ENCODE measurements around the gene PTPN12.

DNA sequence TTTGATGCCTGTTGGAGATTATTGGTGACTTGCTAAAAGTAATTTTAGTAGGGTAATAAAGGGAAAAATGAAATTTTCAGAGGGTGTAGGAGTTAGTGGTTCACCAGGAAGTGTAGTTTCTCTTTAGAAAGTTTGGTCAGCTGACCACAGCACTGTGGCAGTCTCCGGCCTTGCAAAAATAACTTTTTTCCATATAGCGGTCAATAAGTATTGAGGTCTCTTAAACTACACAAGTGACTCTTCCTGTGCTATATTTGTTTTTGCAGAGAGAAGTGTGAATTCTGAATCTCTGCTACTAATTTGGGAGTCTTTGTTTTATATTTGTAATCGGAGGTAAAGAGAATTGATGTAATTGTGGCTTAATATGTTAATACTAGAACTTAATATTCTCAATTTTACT is 24.3 kb downstream of the PTPN12 start:
- TF ChIP-seq, protein P1, sequence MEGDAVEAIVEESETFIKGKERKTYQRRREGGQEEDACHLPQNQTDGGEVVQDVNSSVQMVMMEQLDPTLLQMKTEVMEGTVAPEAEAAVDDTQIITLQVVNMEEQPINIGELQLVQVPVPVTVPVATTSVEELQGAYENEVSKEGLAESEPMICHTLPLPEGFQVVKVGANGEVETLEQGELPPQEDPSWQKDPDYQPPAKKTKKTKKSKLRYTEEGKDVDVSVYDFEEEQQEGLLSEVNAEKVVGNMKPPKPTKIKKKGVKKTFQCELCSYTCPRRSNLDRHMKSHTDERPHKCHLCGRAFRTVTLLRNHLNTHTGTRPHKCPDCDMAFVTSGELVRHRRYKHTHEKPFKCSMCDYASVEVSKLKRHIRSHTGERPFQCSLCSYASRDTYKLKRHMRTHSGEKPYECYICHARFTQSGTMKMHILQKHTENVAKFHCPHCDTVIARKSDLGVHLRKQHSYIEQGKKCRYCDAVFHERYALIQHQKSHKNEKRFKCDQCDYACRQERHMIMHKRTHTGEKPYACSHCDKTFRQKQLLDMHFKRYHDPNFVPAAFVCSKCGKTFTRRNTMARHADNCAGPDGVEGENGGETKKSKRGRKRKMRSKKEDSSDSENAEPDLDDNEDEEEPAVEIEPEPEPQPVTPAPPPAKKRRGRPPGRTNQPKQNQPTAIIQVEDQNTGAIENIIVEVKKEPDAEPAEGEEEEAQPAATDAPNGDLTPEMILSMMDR (IDR thresholded peaks at IDR 0.05) = no peak
- no peak for TF ChIP-seq POLR2A (IDR thresholded peaks at IDR 0.05)
